Caco-2 (cell line): ENCODE measurements around the gene ANKRD36B. TPM values are rescaled to one million over a fixed set of nuclear protein-coding genes. Genes with fewer than 3 reads are reported as not detected.
"Not testable (repeated sequence)": the region's sequence is repeated elsewhere in the genome, so short reads cannot be mapped to it uniquely, and the experiment has no call there.

Source experiments
- BruUV-seq: library from RNA; stranded (reverse); fragments of 400-500 nt; replicated peaks from 2 replicates; lab custom pipeline; 2021; lab: Mats Ljungman, UMichigan
- CTCF ChIA-PET: fragments of 300-600 bp; sonication (Branson Sonifier 250); formaldehyde crosslinking; loops from one replicate; lab custom pipeline; 2022; ENCODE audit warnings: antibody characterized with exemption; lab: Charles Lee
- POLR2A ChIA-PET: fragments of 300-600 bp; sonication (Branson Sonifier 250); formaldehyde crosslinking; loops from one replicate; lab custom pipeline; 2022; ENCODE audit warnings: antibody characterized with exemption; lab: Charles Lee
- DNase-seq, 2 experiments: peaks; one replicate each; pipeline versions ENCODE4 v3.0.0 to v3.0.0-alpha.2; 2020 to 2022
- H3K27me3 ChIP-seq: replicated peaks from 2 replicates; pipeline ENCODE4 v1.6.0; 2011; ENCODE audit warnings: low read length; ENCODE audit not compliant: control insufficient read depth, insufficient read depth
- H3K36me3 ChIP-seq: 2 replicates; pipeline ENCODE4 v1.5.1; 2011; ENCODE audit warnings: low read length; ENCODE audit not compliant: control insufficient read depth, insufficient read depth
- H3K4me1 ChIP-seq: fragments of 250-450 bp; sonication (Bioruptor Pico); 2 replicates; pipeline ENCODE4 v1.5.1; 2020; ENCODE audit warnings: mild to moderate bottlenecking
- H3K4me3 ChIP-seq: 2 replicates; pipeline ENCODE4 v1.5.1; 2011; ENCODE audit warnings: low read depth, mild to moderate bottlenecking, control low read depth, low read length
- H3K9me3 ChIP-seq: fragments of 250-450 bp; sonication (Bioruptor Pico); 2 replicates; pipeline ENCODE4 v1.5.1; 2020; ENCODE audit warnings: mild to moderate bottlenecking, moderate library complexity
- H3K27ac Mint-ChIP-seq: one replicate; pipeline ENCODE4 v1.8.0; 2022; ENCODE audit warnings: mixed read lengths; ENCODE audit not compliant: unreplicated experiment
- H3K27me3 Mint-ChIP-seq: one replicate; pipeline ENCODE4 v1.8.0; 2022; ENCODE audit warnings: mixed read lengths; ENCODE audit not compliant: insufficient read depth, unreplicated experiment
- H3K36me3 Mint-ChIP-seq: one replicate; pipeline ENCODE4 v1.8.0; 2022; ENCODE audit warnings: mild to moderate bottlenecking, mixed read lengths; ENCODE audit not compliant: insufficient read depth, unreplicated experiment
- H3K4me1 Mint-ChIP-seq: one replicate; pipeline ENCODE4 v1.8.0; 2022; ENCODE audit warnings: low read depth, mixed read lengths; ENCODE audit not compliant: unreplicated experiment
- H3K4me3 Mint-ChIP-seq: one replicate; pipeline ENCODE4 v1.8.0; 2022; ENCODE audit warnings: mild to moderate bottlenecking, moderate library complexity, mixed read lengths; ENCODE audit not compliant: unreplicated experiment
- H3K9me3 Mint-ChIP-seq: one replicate; pipeline ENCODE4 v1.8.0; 2022; ENCODE audit warnings: mixed read lengths; ENCODE audit not compliant: unreplicated experiment
- CTCF ChIP-seq, 2 experiments: fragments of 200-600 bp in 1 of 2; IDR thresholded peaks; 1 replicate in 1 of 2; 2 replicates in 1 of 2; pipeline versions ENCODE4 v1.5.1 to v1.8.0; 2011 to 2022; ENCODE audit warnings: antibody characterized with exemption in 1 of 2, control low read depth in 1 of 2, inconsistent platforms in 1 of 2, low read depth in 1 of 2, low read length in 1 of 2, mild to moderate bottlenecking in 1 of 2, moderate library complexity in 1 of 2; ENCODE audit not compliant: insufficient read depth in 1 of 2, severe bottlenecking in 1 of 2, unreplicated experiment in 1 of 2
- intact Hi-C: fragments of 100-400 bp; cut with micrococcal nuclease; formaldehyde crosslinking; loops from one replicate; pipeline ENCODE4 v1.10.0; 2022; ENCODE audit not compliant: unreplicated experiment
- total RNA-seq: library from RNA; stranded (reverse); gene quantifications from 2 replicates; pipeline ENCODE4 v1.2.3, GENCODE V29; 2022

Gene ANKRD36B
- total RNA-seq, 1 experiment from 2014 or later: 26.7 TPM

GRCh38 chr2:97552406-97552805 lies 37.3 kb downstream of the ANKRD36B start:
- H3K9me3 Mint-ChIP-seq, CTCF ChIA-PET, H3K27me3 ChIP-seq, H3K4me3 Mint-ChIP-seq, H3K27ac Mint-ChIP-seq, intact Hi-C loops, BruUV-seq, H3K4me1 Mint-ChIP-seq, H3K9me3 ChIP-seq, H3K4me1 ChIP-seq, H3K27me3 Mint-ChIP-seq, DNase-seq, H3K4me3 ChIP-seq, POLR2A ChIA-PET, H3K36me3 ChIP-seq: not testable (repeated sequence)
- peaks cover 22% of the 10 kb centered on the region for H3K36me3 Mint-ChIP-seq

GRCh38 chr2:97550498-97550897 lies 39.2 kb downstream of the ANKRD36B start:
- H3K27me3 Mint-ChIP-seq, H3K9me3 Mint-ChIP-seq, BruUV-seq, H3K4me1 Mint-ChIP-seq, DNase-seq, CTCF ChIA-PET, H3K27ac Mint-ChIP-seq, H3K36me3 ChIP-seq, H3K4me3 ChIP-seq, intact Hi-C loops, POLR2A ChIA-PET, H3K9me3 ChIP-seq, H3K27me3 ChIP-seq, H3K4me1 ChIP-seq, H3K4me3 Mint-ChIP-seq: not testable (repeated sequence)
- peaks cover 16% of the 10 kb centered on the region for H3K36me3 Mint-ChIP-seq

GRCh38 chr2:97549058-97549457 lies 40.6 kb downstream of the ANKRD36B start:
- H3K27ac Mint-ChIP-seq, intact Hi-C loops, H3K9me3 Mint-ChIP-seq, H3K4me3 Mint-ChIP-seq, H3K36me3 ChIP-seq, H3K4me1 ChIP-seq, H3K4me3 ChIP-seq, H3K9me3 ChIP-seq, H3K4me1 Mint-ChIP-seq, H3K27me3 Mint-ChIP-seq, CTCF ChIA-PET, BruUV-seq, H3K27me3 ChIP-seq, DNase-seq, POLR2A ChIA-PET: not testable (repeated sequence)
- H3K36me3 Mint-ChIP-seq: peaks cover 16% of the 10 kb centered on the region

GRCh38 chr2:97548536-97548935 lies 41.1 kb downstream of the ANKRD36B start:
- H3K4me3 Mint-ChIP-seq, CTCF ChIA-PET, POLR2A ChIA-PET: not testable (repeated sequence)

GRCh38 chr2:97546711-97547110 lies 43.0 kb downstream of the ANKRD36B start:
- no peak overlapping the region for H3K4me3 ChIP-seq
- Mint-ChIP-seq H3K36me3 (peaks cover 15% of the 10 kb centered on the region), H3K27ac (no peak overlapping the region), H3K27me3 (no peaks in the 10 kb centered on the region), H3K4me3 (no peak overlapping the region), H3K9me3 (no peaks in the 10 kb centered on the region), H3K4me1 (no peaks in the 10 kb centered on the region)
- ChIA-PET CTCF (no interaction called here), POLR2A (no interaction called here)
- DNase-seq: no peak
- BruUV-seq: no TSS peak
- no peaks in the 10 kb centered on the region for H3K9me3 ChIP-seq
- TF ChIP-seq CTCF (IDR thresholded peaks at IDR 0.05; ENCODE audit: insufficient read depth in 1 of 2, low read depth in 1 of 2, low read length in 1 of 2, severe bottlenecking in 1 of 2, unreplicated experiment in 1 of 2): no peak
- H3K27me3 ChIP-seq: no peaks in the 10 kb centered on the region
- H3K36me3 ChIP-seq: no peaks in the 10 kb centered on the region
- intact Hi-C loops: no loop called here
- H3K4me1 ChIP-seq: no peaks in the 10 kb centered on the region

More at GRCh38 chr2:97548536-97548935, 41.1 kb downstream of the ANKRD36B start:
- H3K4me1 Mint-ChIP-seq, H3K9me3 ChIP-seq, H3K27me3 ChIP-seq, H3K36me3 ChIP-seq, DNase-seq, H3K4me3 ChIP-seq, H3K4me1 ChIP-seq, H3K27ac Mint-ChIP-seq, intact Hi-C loops, H3K9me3 Mint-ChIP-seq, H3K27me3 Mint-ChIP-seq, BruUV-seq: not testable (repeated sequence)
- peaks cover 16% of the 10 kb centered on the region for H3K36me3 Mint-ChIP-seq

GRCh38 chr2:97544911-97545310 lies 44.8 kb downstream of the ANKRD36B start:
- H3K27me3 Mint-ChIP-seq, H3K4me1 ChIP-seq, H3K36me3 Mint-ChIP-seq, H3K9me3 Mint-ChIP-seq, H3K27me3 ChIP-seq, CTCF ChIA-PET, H3K4me3 ChIP-seq, DNase-seq, H3K27ac Mint-ChIP-seq, POLR2A ChIA-PET, intact Hi-C loops, H3K36me3 ChIP-seq, H3K9me3 ChIP-seq, H3K4me3 Mint-ChIP-seq, H3K4me1 Mint-ChIP-seq, BruUV-seq: not testable (repeated sequence)
